ENCODE results near the gene DDX25. TPM values are rescaled to one million over a fixed set of nuclear protein-coding genes. Genes with fewer than 3 reads are reported as not detected.

Gene DDX25
- total RNA-seq, 4 donors from 2014 or later: not detected

GRCh38 chr11:125931668-125932067 lies 27.4 kb downstream of the DDX25 start:
- intact Hi-C loops (cut with DNase I; ENCODE audit: low total_unique reads): no loop called here
- TF ChIP-seq POLR2A (IDR thresholded peaks at IDR 0.05): no peak
- TF ChIP-seq, protein P1, sequence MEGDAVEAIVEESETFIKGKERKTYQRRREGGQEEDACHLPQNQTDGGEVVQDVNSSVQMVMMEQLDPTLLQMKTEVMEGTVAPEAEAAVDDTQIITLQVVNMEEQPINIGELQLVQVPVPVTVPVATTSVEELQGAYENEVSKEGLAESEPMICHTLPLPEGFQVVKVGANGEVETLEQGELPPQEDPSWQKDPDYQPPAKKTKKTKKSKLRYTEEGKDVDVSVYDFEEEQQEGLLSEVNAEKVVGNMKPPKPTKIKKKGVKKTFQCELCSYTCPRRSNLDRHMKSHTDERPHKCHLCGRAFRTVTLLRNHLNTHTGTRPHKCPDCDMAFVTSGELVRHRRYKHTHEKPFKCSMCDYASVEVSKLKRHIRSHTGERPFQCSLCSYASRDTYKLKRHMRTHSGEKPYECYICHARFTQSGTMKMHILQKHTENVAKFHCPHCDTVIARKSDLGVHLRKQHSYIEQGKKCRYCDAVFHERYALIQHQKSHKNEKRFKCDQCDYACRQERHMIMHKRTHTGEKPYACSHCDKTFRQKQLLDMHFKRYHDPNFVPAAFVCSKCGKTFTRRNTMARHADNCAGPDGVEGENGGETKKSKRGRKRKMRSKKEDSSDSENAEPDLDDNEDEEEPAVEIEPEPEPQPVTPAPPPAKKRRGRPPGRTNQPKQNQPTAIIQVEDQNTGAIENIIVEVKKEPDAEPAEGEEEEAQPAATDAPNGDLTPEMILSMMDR (IDR thresholded peaks at IDR 0.05 in 4 of 5, conservative IDR thresholded peaks at IDR 0.05 in 1 of 5): no peak
- Histone ChIP-seq H3K4me1 (no peaks in the 10 kb centered on the region), H3K36me3 (no peaks in the 10 kb centered on the region), H3K4me3 (no peak overlapping the region), H3K9me3 (no peaks in the 10 kb centered on the region), H3K27me3 (no peaks in the 10 kb centered on the region), H3K27ac (no peak overlapping the region)
- DNase-seq (no peak), ATAC-seq (no peak)
- in situ Hi-C loops (cut with MboI; ENCODE audit: low sequenced_read_pairs in 4 of 4): loop anchor here in 1 of 4 donors (10.0 kb wide), 1 partner anchor 263 kb away; no protein-coding TSS in a partner anchor

GRCh38 chr11:125932301-125932700 lies 28.0 kb downstream of the DDX25 start:
- no peak for TF ChIP-seq POLR2A (IDR thresholded peaks at IDR 0.05)
- TF ChIP-seq, protein P1 (IDR thresholded peaks at IDR 0.05 in 4 of 5, conservative IDR thresholded peaks at IDR 0.05 in 1 of 5): no peak
- Histone ChIP-seq H3K9me3 (no peaks in the 10 kb centered on the region), H3K27ac (no peak overlapping the region), H3K4me1 (no peaks in the 10 kb centered on the region), H3K4me3 (no peak overlapping the region), H3K27me3 (no peaks in the 10 kb centered on the region), H3K36me3 (no peaks in the 10 kb centered on the region)
- ATAC-seq (no peak), DNase-seq (no peak)
- intact Hi-C loops (cut with DNase I; ENCODE audit: low total_unique reads) (no loop called here), in situ Hi-C loops (cut with MboI; ENCODE audit: low sequenced_read_pairs in 4 of 4) (loop anchor here in 1 of 4 donors (10.0 kb wide), 1 partner anchor 262 kb away; no protein-coding TSS in a partner anchor)

- TF ChIP-seq, protein P1 (IDR thresholded peaks at IDR 0.05 in 4 of 5, conservative IDR thresholded peaks at IDR 0.05 in 1 of 5): no peak
- no peak for DNase-seq
- ATAC-seq: no peak
- no peaks in the 10 kb centered on the region for H3K27me3 ChIP-seq
- no peaks in the 10 kb centered on the region for H3K4me1 ChIP-seq
- in situ Hi-C loops (cut with MboI; ENCODE audit: low sequenced_read_pairs in 4 of 4) (loop anchor here in 1 of 4 donors (10.0 kb wide), 1 partner anchor 262 kb away; no protein-coding TSS in a partner anchor), intact Hi-C loops (cut with DNase I; ENCODE audit: low total_unique reads) (no loop called here)
- no peak overlapping the region for H3K27ac ChIP-seq
- H3K4me3 ChIP-seq: no peak overlapping the region
- no peaks in the 10 kb centered on the region for H3K36me3 ChIP-seq
- H3K9me3 ChIP-seq: no peaks in the 10 kb centered on the region
Observed at GRCh38 chr11:125933030-125933813, 28.9 kb downstream of the DDX25 start.

GRCh38 chr11:125934473-125934872 lies 30.2 kb downstream of the DDX25 start:
- DNase-seq (no peak), ATAC-seq (no peak)
- Histone ChIP-seq H3K9me3 (no peaks in the 10 kb centered on the region), H3K4me1 (no peaks in the 10 kb centered on the region), H3K4me3 (no peak overlapping the region), H3K36me3 (no peaks in the 10 kb centered on the region), H3K27ac (no peak overlapping the region), H3K27me3 (no peaks in the 10 kb centered on the region)
- no peak for TF ChIP-seq POLR2A (IDR thresholded peaks at IDR 0.05)
- intact Hi-C loops (cut with DNase I; ENCODE audit: low total_unique reads): no loop called here
- in situ Hi-C loops (cut with MboI; ENCODE audit: low sequenced_read_pairs in 4 of 4): loop anchor here in 1 of 4 donors (10.0 kb wide), 1 partner anchor 260 kb away; no protein-coding TSS in a partner anchor

DNA sequence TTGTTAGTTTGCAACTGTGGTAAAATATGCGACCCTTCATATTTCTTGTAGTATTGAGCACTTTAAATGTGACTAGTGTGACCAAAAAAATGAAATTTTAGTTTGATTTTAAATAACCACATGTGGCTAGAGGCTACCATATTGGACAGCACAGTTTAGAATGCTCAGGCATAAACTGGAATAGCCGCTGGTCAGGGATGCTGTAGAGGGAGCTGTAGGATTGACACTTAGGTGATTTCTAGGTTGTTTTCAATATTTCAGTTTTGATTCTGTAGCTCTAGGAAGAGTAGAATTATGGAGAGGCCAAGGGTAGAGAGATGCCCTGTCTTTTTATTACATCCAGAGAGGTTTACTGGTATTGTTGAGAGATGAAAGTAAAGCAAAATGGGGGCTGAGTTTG lies 30.7 kb downstream of the DDX25 start:
- Histone ChIP-seq H3K4me3 (no peak overlapping the region), H3K4me1 (no peaks in the 10 kb centered on the region), H3K9me3 (no peaks in the 10 kb centered on the region), H3K27ac (no peak overlapping the region), H3K27me3 (no peaks in the 10 kb centered on the region), H3K36me3 (no peaks in the 10 kb centered on the region)
- no peak for TF ChIP-seq POLR2A (IDR thresholded peaks at IDR 0.05)
- TF ChIP-seq, protein P1 (IDR thresholded peaks at IDR 0.05 in 4 of 5, conservative IDR thresholded peaks at IDR 0.05 in 1 of 5): no peak
- DNase-seq (no peak), ATAC-seq (no peak)
- in situ Hi-C loops (cut with MboI; ENCODE audit: low sequenced_read_pairs in 4 of 4): loop anchor here in 1 of 4 donors (10.0 kb wide), 1 partner anchor 260 kb away; no protein-coding TSS in a partner anchor
- intact Hi-C loops (cut with DNase I; ENCODE audit: low total_unique reads): no loop called here
